Endometrial microvascular endothelial cells (primary cell): ENCODE results near the gene GTF2E1. TPM values are rescaled to one million over a fixed set of nuclear protein-coding genes. Genes with fewer than 3 reads are reported as not detected.

Source experiments
- in situ Hi-C: cut with HindIII; loops from 2 replicates; pipeline ENCODE4 v1.10.0; 2017; ENCODE audit warnings: low sequenced_read_pairs, low pct_unique_long_range_greater_than_20kb; ENCODE audit errors: inconsistent ontology term
- total RNA-seq: library from RNA; depleted of rRNA; stranded (reverse); fragments of >200 nt; gene quantifications from one replicate; pipeline ENCODE4 v1.2.3, GENCODE V29; 2015; ENCODE audit errors: inconsistent ontology term

The GTF2E1 gene
- total RNA-seq, 1 donor from 2014 or later: 41.6 TPM

- in situ Hi-C loops: loop anchor here (10.0 kb wide), 1 partner anchor 369 kb away; no protein-coding TSS in a partner anchor
Observed at GRCh38 chr3:120793601-120794000, 51.1 kb downstream of the GTF2E1 start.

GRCh38 chr3:120795017-120795648, 52.6 kb downstream of the GTF2E1 start:
- in situ Hi-C loops: loop anchor here (10.0 kb wide), 1 partner anchor 370 kb away; no protein-coding TSS in a partner anchor

GRCh38 chr3:120795959-120796358, 53.4 kb downstream of the GTF2E1 start:
- in situ Hi-C loops: loop anchor here (10.0 kb wide), 1 partner anchor 371 kb away; no protein-coding TSS in a partner anchor

GRCh38 chr3:120796976-120797375, 54.4 kb downstream of the GTF2E1 start:
- in situ Hi-C loops: loop anchor here (10.0 kb wide), 1 partner anchor 372 kb away; no protein-coding TSS in a partner anchor

- in situ Hi-C loops: loop anchor here (10.0 kb wide), 1 partner anchor 373 kb away; no protein-coding TSS in a partner anchor
Observed at GRCh38 chr3:120797857-120798256, 55.3 kb downstream of the GTF2E1 start.

- in situ Hi-C loops: loop anchor here (10.0 kb wide), 1 partner anchor 374 kb away; no protein-coding TSS in a partner anchor
Observed at GRCh38 chr3:120798346-120798745, 55.8 kb downstream of the GTF2E1 start.

- in situ Hi-C loops: no loop called here
Observed at GRCh38 chr3:120800625-120801024, 58.1 kb downstream of the GTF2E1 start.

GRCh38 chr3:120801484-120801883, 58.9 kb downstream of the GTF2E1 start:
- in situ Hi-C loops: no loop called here

GRCh38 chr3:120802916-120803315, 60.4 kb downstream of the GTF2E1 start:
- in situ Hi-C loops: no loop called here

GRCh38 chr3:120816728-120817127, 74.2 kb downstream of the GTF2E1 start:
- in situ Hi-C loops: no loop called here

- in situ Hi-C loops: no loop called here
Observed at GRCh38 chr3:120820748-120821147, 78.2 kb downstream of the GTF2E1 start.

- in situ Hi-C loops: no loop called here
Observed at GRCh38 chr3:120821426-120821825, 78.9 kb downstream of the GTF2E1 start.

- in situ Hi-C loops: no loop called here
Observed at GRCh38 chr3:120823156-120823555, 80.6 kb downstream of the GTF2E1 start.

- in situ Hi-C loops: no loop called here
Observed at GRCh38 chr3:120824613-120825012, 82.1 kb downstream of the GTF2E1 start.

GRCh38 chr3:120828796-120829195, 86.3 kb downstream of the GTF2E1 start:
- in situ Hi-C loops: no loop called here

GRCh38 chr3:120831066-120831465, 88.5 kb downstream of the GTF2E1 start:
- in situ Hi-C loops: no loop called here

Other genes starting within 250 kb of the GTF2E1 start
- gene NDUFB4, start 146.4 kb upstream of the GTF2E1 start, total RNA-seq: 114 TPM
- not detected for gene HGD, start 60.5 kb upstream of the GTF2E1 start, total RNA-seq
- 16.8 TPM for gene RABL3, start 228 bp upstream of the GTF2E1 start, total RNA-seq
- gene STXBP5L, start 165.5 kb downstream of the GTF2E1 start, total RNA-seq: not detected